ENCODE results near the gene TMEM205.

DNA sequence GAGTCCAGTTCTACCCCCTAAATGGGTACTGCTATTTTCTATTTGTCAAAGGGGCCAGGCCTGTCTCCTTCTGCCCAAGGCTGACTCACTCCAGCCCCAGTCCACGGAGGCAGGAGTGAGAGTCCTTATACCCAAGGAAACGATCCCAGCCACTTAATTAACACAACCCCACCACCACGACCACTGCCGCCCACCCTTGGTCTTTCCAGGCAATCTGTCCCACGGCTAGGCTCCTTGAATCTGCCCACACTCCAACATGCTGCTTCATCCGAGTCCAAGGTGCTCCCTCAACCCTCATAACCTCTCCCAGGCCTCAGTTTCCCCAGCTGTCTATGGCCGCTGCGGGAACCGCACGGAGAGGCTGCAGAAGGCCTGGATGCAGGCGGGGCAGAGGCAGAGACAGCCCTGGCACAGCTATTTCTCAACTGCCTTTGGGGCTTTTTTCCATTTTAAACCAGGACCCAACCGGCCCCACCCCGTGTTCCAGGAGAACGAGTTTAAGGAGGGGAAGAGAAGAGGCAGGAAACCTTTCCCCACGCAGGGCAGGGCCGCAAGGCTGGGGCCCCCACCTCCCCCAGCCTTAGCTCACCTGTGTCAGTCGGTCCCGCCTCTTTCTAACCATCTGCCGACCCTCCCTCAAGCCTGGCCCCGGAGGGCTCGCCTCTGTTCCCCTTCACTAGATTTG lies 7.4 kb downstream of the TMEM205 start:
- TF ChIP-seq, protein P1, sequence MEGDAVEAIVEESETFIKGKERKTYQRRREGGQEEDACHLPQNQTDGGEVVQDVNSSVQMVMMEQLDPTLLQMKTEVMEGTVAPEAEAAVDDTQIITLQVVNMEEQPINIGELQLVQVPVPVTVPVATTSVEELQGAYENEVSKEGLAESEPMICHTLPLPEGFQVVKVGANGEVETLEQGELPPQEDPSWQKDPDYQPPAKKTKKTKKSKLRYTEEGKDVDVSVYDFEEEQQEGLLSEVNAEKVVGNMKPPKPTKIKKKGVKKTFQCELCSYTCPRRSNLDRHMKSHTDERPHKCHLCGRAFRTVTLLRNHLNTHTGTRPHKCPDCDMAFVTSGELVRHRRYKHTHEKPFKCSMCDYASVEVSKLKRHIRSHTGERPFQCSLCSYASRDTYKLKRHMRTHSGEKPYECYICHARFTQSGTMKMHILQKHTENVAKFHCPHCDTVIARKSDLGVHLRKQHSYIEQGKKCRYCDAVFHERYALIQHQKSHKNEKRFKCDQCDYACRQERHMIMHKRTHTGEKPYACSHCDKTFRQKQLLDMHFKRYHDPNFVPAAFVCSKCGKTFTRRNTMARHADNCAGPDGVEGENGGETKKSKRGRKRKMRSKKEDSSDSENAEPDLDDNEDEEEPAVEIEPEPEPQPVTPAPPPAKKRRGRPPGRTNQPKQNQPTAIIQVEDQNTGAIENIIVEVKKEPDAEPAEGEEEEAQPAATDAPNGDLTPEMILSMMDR (IDR thresholded peaks at IDR 0.05), result no peak
- TF ChIP-seq POLR2A (IDR thresholded peaks at IDR 0.05), result no peak

Measured in lower leg skin (tissue), 3 donors.